Cardiac muscle cell (in vitro differentiated cells and primary cell): Measurements from ENCODE around the gene STAG1. TPM values are rescaled to one million over a fixed set of nuclear protein-coding genes. Genes with fewer than 3 reads are reported as not detected.
"Not testable (repeated sequence)": the region's sequence is repeated elsewhere in the genome, so short reads cannot be mapped to it uniquely, and the experiment has no call there.

Experiments used
- DNase-seq, 2 donors: peaks; one replicate each; pipeline versions ENCODE4 v3.0.0 to v3.0.0-alpha.2; 2010 to 2017; ENCODE audit warnings: low read depth in 1 of 2, low spot score in 1 of 2
- H3K27ac ChIP-seq: fragments of 200-600 bp; sonication (generic); 2 replicates; pipeline ENCODE4 v1.5.1; 2016
- H3K27me3 ChIP-seq: fragments of 200-600 bp; sonication (generic); 2 replicates; pipeline ENCODE4 v1.6.0; 2016; ENCODE audit warnings: control low read depth
- H3K36me3 ChIP-seq: fragments of 200-600 bp; sonication (generic); 2 replicates; pipeline ENCODE4 v1.5.1; 2016; ENCODE audit warnings: control low read depth
- H3K4me1 ChIP-seq: fragments of 200-600 bp; sonication (generic); 2 replicates; pipeline ENCODE4 v1.8.1; 2017; ENCODE audit warnings: low read depth, mild to moderate bottlenecking, mixed run types
- H3K4me3 ChIP-seq: fragments of 200-600 bp; sonication (generic); 2 replicates; pipeline ENCODE4 v1.5.1; 2016; ENCODE audit warnings: mild to moderate bottlenecking
- H3K9me3 ChIP-seq: fragments of 200-600 bp; sonication (generic); 2 replicates; pipeline ENCODE4 v1.5.1; 2017; ENCODE audit warnings: low read depth, mild to moderate bottlenecking, control low read depth
- CTCF ChIP-seq: IDR thresholded peaks from 2 replicates; pipeline ENCODE4 v1.5.1; 2012; ENCODE audit warnings: low read depth, mild to moderate bottlenecking, low read length
- polyA plus RNA-seq: library from polyadenylated mRNA; unstranded; fragments of >200 nt; fragmentation: Nextera tagmentation; extraction: Ambion mirVana; gene quantifications from 2 replicates; pipeline ENCODE4 v1.2.1, GENCODE V29; 2016
- total RNA-seq: library from RNA; depleted of rRNA; stranded (reverse); fragments of >200 nt; gene quantifications from 2 replicates; pipeline ENCODE4 v1.2.3, GENCODE V29; 2016

Gene STAG1
- total and polyA plus RNA-seq, 2 experiments from 2014 or later = 12.7 to 18.3 TPM

- no peaks in the 10 kb centered on the region for H3K36me3 ChIP-seq
- no peak for DNase-seq
- no peaks in the 10 kb centered on the region for H3K27me3 ChIP-seq
- H3K27ac ChIP-seq = no peak overlapping the region
- no peaks in the 10 kb centered on the region for H3K9me3 ChIP-seq
- H3K4me1 ChIP-seq = no peaks in the 10 kb centered on the region
- TF ChIP-seq CTCF = no peak
- H3K4me3 ChIP-seq = no peak overlapping the region
Observed at GRCh38 chr3:136720091-136720490, 32.1 kb downstream of the STAG1 start.

GRCh38 chr3:136716629-136717028 lies 35.5 kb downstream of the STAG1 start:
- H3K27ac ChIP-seq = no peak overlapping the region
- H3K4me1 ChIP-seq = no peaks in the 10 kb centered on the region
- DNase-seq = no peak
- no peak overlapping the region for H3K4me3 ChIP-seq
- H3K27me3 ChIP-seq = no peaks in the 10 kb centered on the region
- H3K36me3 ChIP-seq = no peaks in the 10 kb centered on the region
- H3K9me3 ChIP-seq = no peaks in the 10 kb centered on the region
- TF ChIP-seq CTCF = no peak

GRCh38 chr3:136714020-136714419 lies 38.2 kb downstream of the STAG1 start:
- no peak for TF ChIP-seq CTCF
- no peak overlapping the region for H3K4me3 ChIP-seq
- no peaks in the 10 kb centered on the region for H3K4me1 ChIP-seq

GRCh38 chr3:136712941-136713340 lies 39.2 kb downstream of the STAG1 start:
- Histone ChIP-seq H3K4me1 (no peaks in the 10 kb centered on the region), H3K27ac (no peak overlapping the region), H3K9me3 (no peaks in the 10 kb centered on the region), H3K27me3 (no peaks in the 10 kb centered on the region), H3K4me3 (no peak overlapping the region), H3K36me3 (no peaks in the 10 kb centered on the region)
- no peak for TF ChIP-seq CTCF
- no peak for DNase-seq

More at GRCh38 chr3:136714020-136714419, 38.2 kb downstream of the STAG1 start:
- H3K9me3 ChIP-seq = no peaks in the 10 kb centered on the region
- no peak for DNase-seq
- no peaks in the 10 kb centered on the region for H3K27me3 ChIP-seq
- no peak overlapping the region for H3K27ac ChIP-seq
- H3K36me3 ChIP-seq = no peaks in the 10 kb centered on the region

- not testable (repeated sequence) for H3K9me3 ChIP-seq, H3K36me3 ChIP-seq, DNase-seq, H3K27me3 ChIP-seq, H3K4me3 ChIP-seq, H3K27ac ChIP-seq, H3K4me1 ChIP-seq
Observed at GRCh38 chr3:136711888-136712287, 40.3 kb downstream of the STAG1 start.

- DNase-seq = no peak
- Histone ChIP-seq H3K4me1 (no peaks in the 10 kb centered on the region), H3K4me3 (no peak overlapping the region), H3K36me3 (no peaks in the 10 kb centered on the region), H3K27me3 (no peaks in the 10 kb centered on the region), H3K27ac (no peak overlapping the region), H3K9me3 (no peaks in the 10 kb centered on the region)
- no peak for TF ChIP-seq CTCF
Observed at GRCh38 chr3:136711277-136711676, 40.9 kb downstream of the STAG1 start.

- H3K36me3 ChIP-seq, H3K9me3 ChIP-seq, H3K4me1 ChIP-seq, H3K27ac ChIP-seq, DNase-seq, H3K4me3 ChIP-seq, H3K27me3 ChIP-seq: not testable (repeated sequence)
Observed at GRCh38 chr3:136709775-136710174, 42.4 kb downstream of the STAG1 start.
